Measurements from ENCODE around the gene RIOK2.

Gene RIOK2

DNA sequence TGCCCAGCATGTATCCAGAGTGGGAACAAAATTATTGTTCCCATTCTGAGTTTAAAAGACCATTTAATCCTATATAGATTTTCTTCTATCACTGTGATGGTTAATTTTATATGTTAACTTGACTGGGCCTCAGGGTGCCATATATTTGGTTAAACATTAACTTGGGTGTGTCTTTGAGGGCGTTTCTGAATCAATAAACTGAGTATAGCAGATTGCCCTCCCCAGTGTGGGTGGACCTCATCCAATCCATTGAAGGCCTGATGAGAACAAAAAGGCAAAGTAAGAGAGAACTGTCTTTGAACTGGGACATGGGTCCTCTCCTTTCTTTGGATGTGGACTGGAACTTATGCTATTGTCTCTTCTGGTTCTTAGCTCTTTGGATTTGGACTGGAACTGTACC, 17.3 kb downstream of the RIOK2 start:
- Histone ChIP-seq H3K9ac (ENCODE audit: low read depth, low read length, poor library complexity, severe bottlenecking) (no peak overlapping the region), H3K9me2 (replicated peaks; ENCODE audit: low read depth, low read length) (no peaks in the 10 kb centered on the region), H3K36me3 (ENCODE audit: insufficient read depth, low read length) (peaks cover 11% of the 10 kb centered on the region; the same call in 1 of the 2 replicates), H2AFZ (ENCODE audit: low read length) (no peak overlapping the region), H3K4me1 (ENCODE audit: insufficient read depth, low read length, poor library complexity, severe bottlenecking) (no peaks in the 10 kb centered on the region), H3K27me3 (ENCODE audit: insufficient read depth, low read length, poor library complexity, severe bottlenecking) (no peaks in the 10 kb centered on the region), H3K79me2 (ENCODE audit: insufficient read depth, low read length) (no peaks in the 10 kb centered on the region), H4K20me1 (ENCODE audit: insufficient read depth, low read length, poor library complexity, severe bottlenecking) (no peaks in the 10 kb centered on the region), H3K4me2 (ENCODE audit: low read depth, low read length, poor library complexity, severe bottlenecking) (no peak overlapping the region), H3K9me3 (ENCODE audit: insufficient read depth, low read depth, low read length) (no peaks in the 10 kb centered on the region), H3K4me3 (ENCODE audit: low read length, poor library complexity, severe bottlenecking) (no peak overlapping the region), H3F3A (ENCODE audit: low read depth) (no peaks in the 10 kb centered on the region)
- TF ChIP-seq EZH2phosphoT487 (IDR thresholded peaks at IDR 0.05; ENCODE audit: borderline replicate concordance), result no peak
- TF ChIP-seq, protein P1, sequence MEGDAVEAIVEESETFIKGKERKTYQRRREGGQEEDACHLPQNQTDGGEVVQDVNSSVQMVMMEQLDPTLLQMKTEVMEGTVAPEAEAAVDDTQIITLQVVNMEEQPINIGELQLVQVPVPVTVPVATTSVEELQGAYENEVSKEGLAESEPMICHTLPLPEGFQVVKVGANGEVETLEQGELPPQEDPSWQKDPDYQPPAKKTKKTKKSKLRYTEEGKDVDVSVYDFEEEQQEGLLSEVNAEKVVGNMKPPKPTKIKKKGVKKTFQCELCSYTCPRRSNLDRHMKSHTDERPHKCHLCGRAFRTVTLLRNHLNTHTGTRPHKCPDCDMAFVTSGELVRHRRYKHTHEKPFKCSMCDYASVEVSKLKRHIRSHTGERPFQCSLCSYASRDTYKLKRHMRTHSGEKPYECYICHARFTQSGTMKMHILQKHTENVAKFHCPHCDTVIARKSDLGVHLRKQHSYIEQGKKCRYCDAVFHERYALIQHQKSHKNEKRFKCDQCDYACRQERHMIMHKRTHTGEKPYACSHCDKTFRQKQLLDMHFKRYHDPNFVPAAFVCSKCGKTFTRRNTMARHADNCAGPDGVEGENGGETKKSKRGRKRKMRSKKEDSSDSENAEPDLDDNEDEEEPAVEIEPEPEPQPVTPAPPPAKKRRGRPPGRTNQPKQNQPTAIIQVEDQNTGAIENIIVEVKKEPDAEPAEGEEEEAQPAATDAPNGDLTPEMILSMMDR (conservative IDR thresholded peaks at IDR 0.05; ENCODE audit: low read length), result no peak

DNA sequence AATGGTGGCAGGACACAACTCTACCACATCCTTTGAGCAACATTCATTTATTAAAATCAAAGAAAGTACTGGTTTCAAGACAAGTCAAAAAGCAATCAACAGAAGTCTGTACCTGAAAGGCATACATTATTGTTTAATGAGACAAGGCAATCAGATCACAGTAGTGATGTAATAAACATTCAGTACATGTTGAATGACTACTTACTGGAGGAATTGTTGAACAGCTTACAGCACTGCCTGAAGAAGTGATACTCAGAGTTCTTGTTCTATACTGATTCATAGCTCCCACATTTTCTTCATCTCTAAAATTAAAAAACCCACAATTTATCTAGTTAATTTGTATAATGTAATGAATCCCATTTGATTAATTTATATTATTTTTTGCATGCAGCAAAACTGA, 18.2 kb downstream of the RIOK2 start:
- Histone ChIP-seq H3K79me2 (ENCODE audit: insufficient read depth, low read length) (no peaks in the 10 kb centered on the region), H3K9me2 (replicated peaks; ENCODE audit: low read depth, low read length) (no peaks in the 10 kb centered on the region), H4K20me1 (ENCODE audit: insufficient read depth, low read length, poor library complexity, severe bottlenecking) (no peaks in the 10 kb centered on the region), H3K36me3 (ENCODE audit: insufficient read depth, low read length) (peaks cover 11% of the 10 kb centered on the region; the same call in 1 of the 2 replicates), H3K4me2 (ENCODE audit: low read depth, low read length, poor library complexity, severe bottlenecking) (no peak overlapping the region), H3K4me1 (ENCODE audit: insufficient read depth, low read length, poor library complexity, severe bottlenecking) (no peaks in the 10 kb centered on the region), H3K27me3 (ENCODE audit: insufficient read depth, low read length, poor library complexity, severe bottlenecking) (no peaks in the 10 kb centered on the region), H3K9ac (ENCODE audit: low read depth, low read length, poor library complexity, severe bottlenecking) (no peak overlapping the region), H3F3A (ENCODE audit: low read depth) (no peaks in the 10 kb centered on the region), H2AFZ (ENCODE audit: low read length) (no peak overlapping the region), H3K9me3 (ENCODE audit: insufficient read depth, low read depth, low read length) (no peaks in the 10 kb centered on the region), H3K4me3 (ENCODE audit: low read length, poor library complexity, severe bottlenecking) (no peak overlapping the region)
- no peak for TF ChIP-seq EZH2phosphoT487 (IDR thresholded peaks at IDR 0.05; ENCODE audit: borderline replicate concordance)
- TF ChIP-seq, protein P1 (conservative IDR thresholded peaks at IDR 0.05; ENCODE audit: low read length), result no peak

DNA sequence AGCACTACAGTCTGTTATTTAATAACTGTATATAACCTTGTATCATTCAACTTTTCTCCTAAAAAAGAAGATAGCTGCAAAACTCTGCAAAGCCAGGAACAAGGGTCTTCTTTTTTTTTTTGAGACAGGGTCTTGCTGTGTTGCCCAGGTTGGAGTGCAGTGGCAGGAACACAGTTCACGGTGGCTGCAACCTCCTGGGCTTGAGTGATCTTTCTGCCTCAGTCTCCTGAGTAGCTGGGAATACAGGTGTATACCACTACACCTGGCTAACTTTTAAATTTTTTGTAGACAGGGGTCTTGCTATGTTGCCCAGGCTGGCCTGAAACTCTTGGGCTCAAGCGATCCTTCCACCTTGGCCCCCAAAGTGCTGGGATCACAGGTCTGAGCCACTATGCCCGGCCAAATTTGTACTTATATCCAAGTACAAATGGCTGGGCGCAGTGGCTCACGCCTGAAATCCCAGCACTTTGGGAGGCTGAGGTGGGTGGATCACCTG, 19.2 kb downstream of the RIOK2 start:
- Histone ChIP-seq H3K9ac (ENCODE audit: low read depth, low read length, poor library complexity, severe bottlenecking) (no peak overlapping the region), H3K9me2 (replicated peaks; ENCODE audit: low read depth, low read length) (no peaks in the 10 kb centered on the region), H4K20me1 (ENCODE audit: insufficient read depth, low read length, poor library complexity, severe bottlenecking) (no peaks in the 10 kb centered on the region), H3F3A (ENCODE audit: low read depth) (no peaks in the 10 kb centered on the region), H3K27me3 (ENCODE audit: insufficient read depth, low read length, poor library complexity, severe bottlenecking) (no peaks in the 10 kb centered on the region), H2AFZ (ENCODE audit: low read length) (no peak overlapping the region), H3K4me3 (ENCODE audit: low read length, poor library complexity, severe bottlenecking) (no peak overlapping the region), H3K79me2 (ENCODE audit: insufficient read depth, low read length) (no peaks in the 10 kb centered on the region), H3K36me3 (ENCODE audit: insufficient read depth, low read length) (peaks cover 11% of the 10 kb centered on the region; the same call in 1 of the 2 replicates), H3K4me2 (ENCODE audit: low read depth, low read length, poor library complexity, severe bottlenecking) (no peak overlapping the region), H3K4me1 (ENCODE audit: insufficient read depth, low read length, poor library complexity, severe bottlenecking) (no peaks in the 10 kb centered on the region), H3K9me3 (ENCODE audit: insufficient read depth, low read depth, low read length) (no peaks in the 10 kb centered on the region)
- TF ChIP-seq, protein P1 (conservative IDR thresholded peaks at IDR 0.05; ENCODE audit: low read length), result no peak
- TF ChIP-seq EZH2phosphoT487 (IDR thresholded peaks at IDR 0.05; ENCODE audit: borderline replicate concordance), result no peak
